HEK293 (cell line): ENCODE measurements around the gene SARM1.
A peak's percentile ranks its signal among the peaks of the same experiment; 100 is the strongest.

Experiments
- AEBP2 ChIP-seq: fragments of 450-650 bp; formaldehyde crosslinking; IDR thresholded peaks from 2 replicates; pipeline ENCODE4 v1.5.1; 2016; ENCODE audit warnings: missing biosample characterization, missing genetic modification characterization, borderline replicate concordance
- ELK4 ChIP-seq: IDR thresholded peaks from 2 replicates; pipeline ENCODE4 v1.6.1; 2011; ENCODE audit warnings: mild to moderate bottlenecking, low read depth, low read length, borderline replicate concordance
- HOXA7 ChIP-seq: sonication (generic); formaldehyde crosslinking; IDR thresholded peaks from 2 replicates; pipeline ENCODE4 v1.8.1; 2022; ENCODE audit warnings: missing genetic modification reagents, borderline replicate concordance
- KLF1 ChIP-seq: fragments of 450-650 bp; formaldehyde crosslinking; IDR thresholded peaks from 2 replicates; pipeline ENCODE4 v1.5.1; 2016; ENCODE audit warnings: missing biosample characterization, missing genetic modification characterization
- MYNN ChIP-seq: fragments of 450-650 bp; formaldehyde crosslinking; IDR thresholded peaks from 2 replicates; pipeline ENCODE4 v1.5.1; 2016; ENCODE audit warnings: missing biosample characterization, missing genetic modification characterization, borderline replicate concordance
- PRDM10 ChIP-seq: fragments of 450-650 bp; formaldehyde crosslinking; IDR thresholded peaks from 2 replicates; pipeline ENCODE4 v1.5.1; 2016; ENCODE audit warnings: missing biosample characterization, missing genetic modification characterization
- ZBTB20 ChIP-seq: fragments of 450-650 bp; formaldehyde crosslinking; IDR thresholded peaks from 2 replicates; pipeline ENCODE4 v1.5.1; 2016; ENCODE audit warnings: missing biosample characterization, missing genetic modification characterization
- ZBTB21 ChIP-seq: fragments of 450-650 bp; formaldehyde crosslinking; IDR thresholded peaks from 2 replicates; pipeline ENCODE4 v1.5.1; 2017; ENCODE audit warnings: missing biosample characterization, missing genetic modification characterization
- ZBTB48 ChIP-seq: fragments of 450-650 bp; formaldehyde crosslinking; IDR thresholded peaks from 2 replicates; pipeline ENCODE4 v1.5.1; 2016; ENCODE audit warnings: missing biosample characterization, missing genetic modification characterization
- ZBTB7A ChIP-seq: fragments of 450-650 bp; formaldehyde crosslinking; IDR thresholded peaks from 2 replicates; pipeline ENCODE4 v1.5.1; 2016; ENCODE audit warnings: low read depth, missing biosample characterization, missing genetic modification characterization
- ZNF133 ChIP-seq: fragments of 450-650 bp; formaldehyde crosslinking; IDR thresholded peaks from 2 replicates; pipeline ENCODE4 v1.5.1; 2016; ENCODE audit warnings: missing biosample characterization, missing genetic modification characterization
- ZNF155 ChIP-seq: fragments of 450-650 bp; formaldehyde crosslinking; IDR thresholded peaks from 2 replicates; pipeline ENCODE4 v1.5.1; 2016; ENCODE audit warnings: missing biosample characterization, missing genetic modification characterization
- ZNF157 ChIP-seq: fragments of 450-650 bp; formaldehyde crosslinking; IDR thresholded peaks from 2 replicates; pipeline ENCODE4 v1.5.1; 2016; ENCODE audit warnings: missing biosample characterization, missing genetic modification characterization
- ZNF16 ChIP-seq: fragments of 450-650 bp; formaldehyde crosslinking; IDR thresholded peaks from 2 replicates; pipeline ENCODE4 v1.5.1; 2016; ENCODE audit warnings: low read depth, missing biosample characterization, missing genetic modification characterization
- ZNF223 ChIP-seq: fragments of 450-650 bp; formaldehyde crosslinking; IDR thresholded peaks from 2 replicates; pipeline ENCODE4 v1.5.1; 2016; ENCODE audit warnings: missing biosample characterization, missing genetic modification characterization
- ZNF280C ChIP-seq: fragments of 450-650 bp; formaldehyde crosslinking; IDR thresholded peaks from 2 replicates; pipeline ENCODE4 v1.5.1; 2016; ENCODE audit warnings: missing biosample characterization, missing genetic modification characterization
- ZNF354C ChIP-seq: fragments of 450-650 bp; formaldehyde crosslinking; IDR thresholded peaks from 2 replicates; pipeline ENCODE4 v1.5.1; 2016; ENCODE audit warnings: missing biosample characterization, missing genetic modification characterization, low read depth, borderline replicate concordance
- ZNF37A ChIP-seq: fragments of 450-650 bp; IDR thresholded peaks from 2 replicates; pipeline ENCODE4 v1.5.1; 2018; ENCODE audit warnings: missing biosample characterization, missing genetic modification characterization
- ZNF404 ChIP-seq: fragments of 450-650 bp; formaldehyde crosslinking; IDR thresholded peaks from 2 replicates; pipeline ENCODE4 v1.5.1; 2017; ENCODE audit warnings: missing biosample characterization, missing genetic modification characterization
- ZNF423 ChIP-seq: fragments of 450-650 bp; formaldehyde crosslinking; IDR thresholded peaks from 2 replicates; pipeline ENCODE4 v1.5.1; 2016; ENCODE audit warnings: missing biosample characterization, missing genetic modification characterization
- ZNF513 ChIP-seq: fragments of 450-650 bp; IDR thresholded peaks from 2 replicates; pipeline ENCODE4 v1.5.1; 2018; ENCODE audit warnings: missing biosample characterization, missing genetic modification characterization
- ZNF529 ChIP-seq: fragments of 450-650 bp; formaldehyde crosslinking; IDR thresholded peaks from 2 replicates; pipeline ENCODE4 v1.5.1; 2017; ENCODE audit warnings: missing genetic modification characterization, missing biosample characterization; ENCODE audit not compliant: insufficient replicate concordance
- ZNF560 ChIP-seq: fragments of 450-650 bp; formaldehyde crosslinking; IDR thresholded peaks from 2 replicates; pipeline ENCODE4 v1.5.1; 2017; ENCODE audit warnings: missing biosample characterization, missing genetic modification characterization, borderline replicate concordance
- ZNF600 ChIP-seq: fragments of 450-650 bp; formaldehyde crosslinking; IDR thresholded peaks from 2 replicates; pipeline ENCODE4 v1.5.1; 2016; ENCODE audit warnings: missing biosample characterization, missing genetic modification characterization
- ZNF660 ChIP-seq: fragments of 450-650 bp; IDR thresholded peaks from 2 replicates; pipeline ENCODE4 v1.5.1; 2018; ENCODE audit warnings: missing biosample characterization, mild to moderate bottlenecking, missing genetic modification characterization
- ZNF677 ChIP-seq: fragments of 450-650 bp; IDR thresholded peaks from 2 replicates; pipeline ENCODE4 v1.5.0; 2018; ENCODE audit warnings: missing biosample characterization, mild to moderate bottlenecking, missing genetic modification characterization, moderate library complexity
- ZSCAN5A ChIP-seq: fragments of 450-650 bp; formaldehyde crosslinking; IDR thresholded peaks from 2 replicates; pipeline ENCODE4 v1.5.1; 2016; ENCODE audit warnings: missing biosample characterization, missing genetic modification characterization
- ZXDB ChIP-seq: fragments of 450-650 bp; formaldehyde crosslinking; IDR thresholded peaks from 2 replicates; pipeline ENCODE4 v1.5.1; 2016; ENCODE audit warnings: missing biosample characterization, missing genetic modification characterization

SARM1 gene

GRCh38 chr17:28335201-28335958, 36.1 kb upstream of the SARM1 start, which contains the start of the genes IFT20 and TNFAIP1 (continued):
- TF ChIP-seq ZNF513 (tag by site-specific recombination), result no peak
- TF ChIP-seq ZNF157 (tag by site-specific recombination), result no peak
- TF ChIP-seq KLF1 (tag by site-specific recombination), result peak; percentile 10; the same call in 1 of the 2 replicates
- TF ChIP-seq ZBTB21 (tag by site-specific recombination), result peak; percentile 100
- no peak for TF ChIP-seq ZNF404 (tag by site-specific recombination)
- no peak; the same call in none of the 2 replicates for TF ChIP-seq PRDM10
- TF ChIP-seq ZNF600 (tag by site-specific recombination), result peak; percentile 43; the same call in 1 of the 2 replicates
- no peak for TF ChIP-seq ZNF155 (tag by site-specific recombination)
- no peak for TF ChIP-seq ZNF529 (tag by site-specific recombination)
- no peak for TF ChIP-seq ZNF16
- TF ChIP-seq ZNF280C, result no peak
- TF ChIP-seq ELK4, result no peak
- TF ChIP-seq ZNF423, result no peak
- TF ChIP-seq ZBTB48 (tag by site-specific recombination), result peak; percentile 51; the same call in 1 of the 2 replicates
- no peak for TF ChIP-seq ZNF560 (tag by site-specific recombination)
- TF ChIP-seq ZNF660, result no peak; the same call in 1 of the 2 replicates
- TF ChIP-seq ZBTB20 (tag by site-specific recombination), result peak; percentile 80; the same call in 1 of the 2 replicates
- TF ChIP-seq AEBP2, result no peak
- peak; percentile 47; the same call in 1 of the 2 replicates for TF ChIP-seq ZBTB7A (tag by site-specific recombination)
- TF ChIP-seq ZNF37A (tag by site-specific recombination), result no peak
- TF ChIP-seq MYNN, result 0 out of 2 replicates have a peak, but pooled peaks have one; percentile 31
- no peak; the same call in 1 of the 2 replicates for TF ChIP-seq ZNF223
- no peak for TF ChIP-seq HOXA7 (CRISPR knock-in tag)
- TF ChIP-seq ZNF133 (tag by site-specific recombination), result no peak
- peak; percentile 65 for TF ChIP-seq ZXDB (tag by site-specific recombination)
- TF ChIP-seq ZNF677 (tag by site-specific recombination), result no peak
- TF ChIP-seq ZSCAN5A (tag by site-specific recombination), result peak; percentile 82
- TF ChIP-seq ZNF354C (tag by site-specific recombination), result no peak
